Activated effector memory CD4-positive, alpha-beta T cell treated with anti-CD3 and anti-CD28 coated beads, Interleukin-2, amount 50 U/mL, for 16 hours (primary cell): ENCODE data around the gene PRR20A.
"Not testable (repeated sequence)": the region's sequence is repeated elsewhere in the genome, so short reads cannot be mapped to it uniquely, and the experiment has no call there.

Experiments used
- DNase-seq: peaks from one replicate; pipeline ENCODE4 v3.0.0-alpha.2; 2020

Gene PRR20A

DNA sequence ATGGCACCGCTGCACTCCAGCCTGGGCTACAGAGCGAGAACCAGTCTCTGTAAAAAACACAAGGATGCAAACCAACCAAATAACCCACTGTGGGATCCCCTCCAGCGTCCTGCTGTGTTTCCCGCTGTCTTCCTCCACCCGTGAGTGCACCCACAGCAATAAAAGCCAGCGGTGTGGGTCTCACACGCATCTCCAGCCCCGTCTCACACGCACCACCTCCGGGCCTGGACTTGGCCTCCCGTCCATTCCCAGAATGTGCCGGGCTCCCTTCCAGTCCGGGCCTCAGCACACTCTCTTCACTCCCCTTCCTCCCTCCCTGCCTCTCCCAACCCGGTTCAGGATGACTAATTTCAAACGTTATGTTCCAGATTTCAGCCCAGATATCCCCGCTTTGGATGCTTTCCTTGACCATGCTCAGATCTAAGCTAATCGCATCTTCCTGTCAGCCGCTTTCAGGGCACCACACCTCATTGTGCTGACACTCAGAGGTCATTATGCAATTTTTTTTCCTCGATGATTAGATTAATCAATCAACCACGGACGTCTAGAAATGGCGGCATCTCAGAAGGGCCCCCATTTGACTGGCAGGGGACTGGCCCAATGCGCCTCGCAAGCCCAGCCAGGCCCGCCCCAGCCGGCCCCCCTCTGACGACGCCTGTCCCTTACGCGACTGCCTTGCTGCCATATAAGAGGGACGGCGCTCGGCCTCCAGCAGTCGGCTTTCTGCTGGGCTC lies at the start of gene PRR20A:
Gene PRR20A, plus strand, starts transcription at position 684 of the 734 bp plus-strand sequence. CDS start 387 bp downstream, outside the sequence.
- not testable (repeated sequence) for DNase-seq

DNA sequence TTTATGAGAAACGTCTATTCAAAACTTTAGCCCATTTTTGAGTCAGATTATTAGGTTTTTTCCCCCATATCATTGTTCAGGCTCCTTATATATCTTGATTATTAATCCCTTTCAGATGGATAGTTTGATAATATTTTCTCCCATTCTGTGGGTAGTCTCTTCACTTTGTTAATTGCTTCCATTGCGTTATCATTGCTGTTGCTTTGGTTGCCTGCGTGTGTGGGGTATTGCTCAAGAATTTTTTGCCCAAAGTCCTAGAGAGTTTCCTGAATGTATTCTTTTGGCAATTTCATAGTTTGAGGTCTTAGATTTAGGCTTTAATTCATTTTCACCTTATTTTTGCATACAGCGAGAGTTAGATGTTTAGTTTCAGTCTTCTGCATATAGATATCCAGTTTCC lies 25.8 kb upstream of the PRR20A start:
- DNase-seq: no peak

DNA sequence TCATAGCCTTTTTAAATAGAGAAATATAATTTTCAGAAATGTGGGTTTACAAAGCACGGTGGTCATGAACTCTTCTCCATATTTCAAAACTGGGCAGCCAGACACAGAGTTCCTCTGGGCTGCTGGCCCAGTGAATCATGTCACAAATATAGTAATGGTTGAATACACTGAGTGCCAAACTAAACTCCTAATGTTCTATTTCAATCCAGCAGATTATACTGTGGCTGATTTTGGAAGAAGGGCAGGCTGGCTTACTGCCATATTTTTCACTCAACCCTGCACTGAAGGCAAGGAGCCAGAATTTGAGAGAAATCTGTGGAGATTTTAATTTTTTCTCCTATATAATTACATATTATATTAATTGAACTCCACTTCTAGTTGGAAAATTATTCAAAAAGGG lies 17.0 kb upstream of the PRR20A start:
- DNase-seq: no peak

DNA sequence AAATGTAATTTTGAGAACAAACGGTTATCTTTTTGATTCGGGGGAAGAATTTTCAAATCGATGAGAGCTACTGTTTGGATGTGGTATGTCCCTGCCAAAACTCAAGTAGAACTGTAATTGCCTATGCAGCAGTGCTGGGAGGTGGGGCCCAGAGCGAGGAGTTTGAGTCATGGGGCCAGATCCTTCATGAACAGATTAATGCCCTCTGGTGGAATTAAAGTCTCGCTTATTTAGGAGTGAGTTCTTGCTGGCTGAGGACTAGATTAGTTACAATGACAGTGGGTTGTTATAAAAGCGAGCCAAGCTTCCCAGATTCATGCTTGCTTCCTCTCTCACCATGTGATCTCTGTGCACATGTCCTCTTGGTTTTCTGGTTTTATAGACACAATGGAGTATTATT lies 11.8 kb upstream of the PRR20A start:
- DNase-seq: no peak

DNA sequence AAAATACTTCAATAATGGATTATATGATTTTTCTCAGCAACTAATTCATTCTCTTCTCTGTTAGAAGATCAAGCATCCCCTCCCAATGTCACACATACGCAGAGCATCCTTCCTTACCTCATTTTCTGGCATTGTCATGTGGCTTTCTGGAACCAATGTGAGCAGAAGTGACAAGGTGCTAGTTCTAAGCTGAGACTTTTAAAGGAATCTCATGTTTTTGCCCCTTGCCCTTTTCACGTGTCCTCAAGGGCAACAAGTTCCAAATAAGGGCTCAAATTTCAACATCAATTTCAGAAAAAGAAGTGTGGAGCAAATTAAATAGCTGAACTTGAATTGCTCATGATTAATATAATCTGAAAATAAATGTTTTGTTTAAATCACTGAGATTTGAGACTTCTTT lies 4.6 kb upstream of the PRR20A start:
- no peak for DNase-seq

DNA sequence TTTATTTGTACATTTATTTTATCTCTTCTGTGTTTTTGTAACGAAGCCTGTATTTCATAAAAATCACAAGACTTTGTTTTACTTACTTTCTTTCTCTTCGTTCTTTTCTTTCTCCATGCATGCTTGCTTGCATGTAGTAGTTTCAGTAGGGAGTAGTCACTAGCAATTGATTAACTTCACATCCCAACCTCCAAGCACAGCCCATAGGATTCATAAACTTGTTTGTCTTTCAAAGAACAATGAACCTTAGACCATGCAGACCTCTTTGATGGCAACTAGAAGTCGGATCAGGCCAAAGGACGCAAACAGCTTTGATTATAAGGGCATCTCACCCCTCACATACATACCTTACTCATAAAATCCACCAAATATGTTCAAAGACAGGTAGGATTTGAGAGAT lies 3.1 kb upstream of the PRR20A start:
- DNase-seq: no peak

DNA sequence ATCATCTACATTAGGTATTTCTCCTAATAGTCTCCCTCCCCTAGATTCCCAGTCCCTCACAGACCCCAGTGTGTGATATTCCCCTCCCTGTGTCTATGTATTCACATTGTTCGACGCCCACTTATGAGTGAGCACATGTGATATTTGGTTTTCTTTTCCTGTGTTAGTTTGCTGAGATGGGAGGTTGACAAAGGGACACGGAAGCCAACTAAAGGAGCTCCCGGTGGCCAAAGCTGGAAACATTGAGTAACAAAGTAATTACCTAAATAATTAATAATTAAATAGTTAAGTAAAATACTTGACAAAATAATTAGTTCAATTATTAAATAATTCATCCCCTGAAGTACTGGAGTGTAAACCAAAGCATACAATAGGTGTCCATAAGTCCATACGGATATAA lies 1.7 kb upstream of the PRR20A start:
- no peak for DNase-seq

DNA sequence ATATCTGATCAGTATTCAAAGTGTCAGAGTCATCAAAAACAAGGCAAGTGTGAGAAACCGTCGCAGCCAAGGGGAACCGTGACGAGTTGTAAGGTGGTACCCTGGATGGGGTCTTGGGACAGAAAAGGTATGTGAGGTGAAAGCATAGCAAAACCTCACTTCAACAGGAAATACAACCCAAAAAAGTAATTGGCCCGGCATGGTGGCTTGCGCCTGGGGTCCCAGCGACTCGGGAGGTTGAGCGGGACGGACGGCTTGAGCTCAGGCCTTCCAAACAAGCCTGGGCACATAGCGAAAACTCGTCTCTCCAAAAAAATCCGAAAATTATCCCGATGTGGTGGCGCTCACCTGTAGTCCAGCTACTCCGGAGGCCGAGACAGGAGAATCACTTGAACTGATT lies 937 bp upstream of the PRR20A start:
- DNase-seq: not testable (repeated sequence)

DNA sequence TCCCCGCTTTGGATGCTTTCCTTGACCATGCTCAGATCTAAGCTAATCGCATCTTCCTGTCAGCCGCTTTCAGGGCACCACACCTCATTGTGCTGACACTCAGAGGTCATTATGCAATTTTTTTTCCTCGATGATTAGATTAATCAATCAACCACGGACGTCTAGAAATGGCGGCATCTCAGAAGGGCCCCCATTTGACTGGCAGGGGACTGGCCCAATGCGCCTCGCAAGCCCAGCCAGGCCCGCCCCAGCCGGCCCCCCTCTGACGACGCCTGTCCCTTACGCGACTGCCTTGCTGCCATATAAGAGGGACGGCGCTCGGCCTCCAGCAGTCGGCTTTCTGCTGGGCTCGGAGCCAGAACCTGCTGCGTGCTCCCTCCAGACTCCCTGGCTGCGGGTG lies 6.5 kb downstream of the PRR20A start, which contains the start of gene PRR20B:
Gene PRR20B, plus strand, starts transcription at position 301 of the 400 bp plus-strand sequence. CDS start 387 bp downstream, outside the sequence.
- not testable (repeated sequence) for DNase-seq

DNA sequence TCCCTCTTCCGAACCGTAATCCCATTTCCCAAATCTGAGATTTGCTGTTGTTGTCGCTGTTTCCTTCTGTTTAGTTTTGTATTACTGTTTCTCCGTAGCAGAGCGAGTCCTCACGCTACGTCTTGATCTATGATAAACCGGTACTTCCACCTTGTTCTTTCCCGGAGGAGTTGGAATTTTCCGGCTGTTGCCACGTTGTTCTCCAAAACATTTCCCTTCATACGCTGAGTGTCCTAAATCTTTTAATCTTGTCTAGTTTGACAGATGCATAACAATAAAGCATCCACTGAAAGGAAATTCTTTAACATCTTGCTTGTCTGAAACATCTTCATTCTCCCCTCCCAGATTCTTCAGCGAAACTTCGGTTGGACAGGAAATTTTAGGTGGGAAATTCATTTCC lies 7.4 kb downstream of the PRR20A start:
- not testable (repeated sequence) for DNase-seq

DNA sequence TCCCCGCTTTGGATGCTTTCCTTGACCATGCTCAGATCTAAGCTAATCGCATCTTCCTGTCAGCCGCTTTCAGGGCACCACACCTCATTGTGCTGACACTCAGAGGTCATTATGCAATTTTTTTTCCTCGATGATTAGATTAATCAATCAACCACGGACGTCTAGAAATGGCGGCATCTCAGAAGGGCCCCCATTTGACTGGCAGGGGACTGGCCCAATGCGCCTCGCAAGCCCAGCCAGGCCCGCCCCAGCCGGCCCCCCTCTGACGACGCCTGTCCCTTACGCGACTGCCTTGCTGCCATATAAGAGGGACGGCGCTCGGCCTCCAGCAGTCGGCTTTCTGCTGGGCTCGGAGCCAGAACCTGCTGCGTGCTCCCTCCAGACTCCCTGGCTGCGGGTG lies 13.0 kb downstream of the PRR20A start, which contains the start of gene PRR20C:
Gene PRR20C, plus strand, starts transcription at position 301 of the 400 bp plus-strand sequence. CDS start 387 bp downstream, outside the sequence.
- not testable (repeated sequence) for DNase-seq

DNA sequence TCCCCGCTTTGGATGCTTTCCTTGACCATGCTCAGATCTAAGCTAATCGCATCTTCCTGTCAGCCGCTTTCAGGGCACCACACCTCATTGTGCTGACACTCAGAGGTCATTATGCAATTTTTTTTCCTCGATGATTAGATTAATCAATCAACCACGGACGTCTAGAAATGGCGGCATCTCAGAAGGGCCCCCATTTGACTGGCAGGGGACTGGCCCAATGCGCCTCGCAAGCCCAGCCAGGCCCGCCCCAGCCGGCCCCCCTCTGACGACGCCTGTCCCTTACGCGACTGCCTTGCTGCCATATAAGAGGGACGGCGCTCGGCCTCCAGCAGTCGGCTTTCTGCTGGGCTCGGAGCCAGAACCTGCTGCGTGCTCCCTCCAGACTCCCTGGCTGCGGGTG lies 19.6 kb downstream of the PRR20A start, which contains the start of gene PRR20D:
Gene PRR20D, plus strand, starts transcription at position 301 of the 400 bp plus-strand sequence. CDS start 387 bp downstream, outside the sequence.
- DNase-seq: not testable (repeated sequence)

DNA sequence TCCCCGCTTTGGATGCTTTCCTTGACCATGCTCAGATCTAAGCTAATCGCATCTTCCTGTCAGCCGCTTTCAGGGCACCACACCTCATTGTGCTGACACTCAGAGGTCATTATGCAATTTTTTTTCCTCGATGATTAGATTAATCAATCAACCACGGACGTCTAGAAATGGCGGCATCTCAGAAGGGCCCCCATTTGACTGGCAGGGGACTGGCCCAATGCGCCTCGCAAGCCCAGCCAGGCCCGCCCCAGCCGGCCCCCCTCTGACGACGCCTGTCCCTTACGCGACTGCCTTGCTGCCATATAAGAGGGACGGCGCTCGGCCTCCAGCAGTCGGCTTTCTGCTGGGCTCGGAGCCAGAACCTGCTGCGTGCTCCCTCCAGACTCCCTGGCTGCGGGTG lies 26.2 kb downstream of the PRR20A start, which contains the start of gene PRR20E:
Gene PRR20E, plus strand, starts transcription at position 301 of the 400 bp plus-strand sequence. CDS start 387 bp downstream, outside the sequence.
- DNase-seq: not testable (repeated sequence)

DNA sequence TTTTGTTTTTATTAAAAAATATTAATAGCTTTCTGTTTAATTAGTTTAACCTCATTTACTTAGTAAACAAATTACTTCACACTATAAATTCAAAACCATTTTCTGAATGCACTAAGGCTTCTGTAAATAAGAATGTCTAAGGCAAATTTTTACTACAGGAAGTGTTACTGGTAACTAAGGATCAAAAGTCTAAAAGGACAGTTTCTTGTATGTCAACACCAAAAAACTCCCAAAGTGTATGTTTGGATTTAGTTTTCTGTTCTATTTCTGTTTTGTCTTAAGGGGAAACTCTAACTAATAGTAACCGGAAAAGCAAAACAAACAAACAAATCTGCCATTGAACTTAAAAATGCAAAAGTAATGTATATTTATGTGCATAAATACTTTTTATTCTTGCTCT lies 50.9 kb downstream of the PRR20A start:
- no peak for DNase-seq
